HFFc6 (cell line): ENCODE results near the gene DUS3L. TPM values are rescaled to one million over a fixed set of nuclear protein-coding genes. Genes with fewer than 3 reads are reported as not detected.
"Not testable (repeated sequence)": the region's sequence is repeated elsewhere in the genome, so short reads cannot be mapped to it uniquely, and the experiment has no call there.

Experiments used
- DNase-seq: peaks from one replicate; pipeline ENCODE4 v3.0.0-alpha.2; 2018
- H3K27ac Mint-ChIP-seq: 2 replicates; pipeline ENCODE4 v1.8.0; 2020; ENCODE audit warnings: mild to moderate bottlenecking, mixed read lengths
- H3K27me3 Mint-ChIP-seq: 2 replicates; pipeline ENCODE4 v1.8.0; 2021; ENCODE audit warnings: mild to moderate bottlenecking, moderate library complexity, mixed read lengths; ENCODE audit not compliant: insufficient read depth
- H3K36me3 Mint-ChIP-seq: 2 replicates; pipeline ENCODE4 v1.8.0; 2021; ENCODE audit warnings: low read depth, mixed read lengths
- H3K4me1 Mint-ChIP-seq: 2 replicates; pipeline ENCODE4 v1.8.0; 2020; ENCODE audit warnings: low read depth, mixed read lengths
- H3K4me3 Mint-ChIP-seq: 2 replicates; pipeline ENCODE4 v1.8.0; 2020; ENCODE audit warnings: mild to moderate bottlenecking, moderate library complexity, mixed read lengths
- H3K9me3 Mint-ChIP-seq: 2 replicates; pipeline ENCODE4 v1.8.0; 2020; ENCODE audit warnings: mild to moderate bottlenecking, mixed read lengths
- CTCF ChIP-seq: fragments of 200-600 bp; sonication (generic); IDR thresholded peaks from 2 replicates; pipeline ENCODE4 v1.5.0; 2021; ENCODE audit warnings: antibody characterized with exemption, mild to moderate bottlenecking
- total RNA-seq, 6 experiments: library from RNA; stranded (reverse); fragmentation: NEBNext Ultra II Directional; extraction: Animal tissue kit (Norgen Biotek cat#: 25700); gene quantifications; 2 replicates in 1 of 6; 3 replicates in 5 of 6; pipeline ENCODE4 v1.2.3, GENCODE V29; 2021

The DUS3L gene
- total RNA-seq, 6 experiments from 2014 or later, result 15.6 to 20.5 (median 18.3) TPM

- no peak for DNase-seq
- Mint-ChIP-seq H3K27ac (no peak overlapping the region), H3K36me3 (peaks cover 30% of the 10 kb centered on the region), H3K9me3 (peaks cover 4% of the 10 kb centered on the region; the same call in 1 of the 2 replicates), H3K27me3 (peaks cover 5% of the 10 kb centered on the region), H3K4me1 (peaks cover 15% of the 10 kb centered on the region), H3K4me3 (no peak overlapping the region)
- TF ChIP-seq CTCF, result no peak
These were observed 4.2 kb downstream of the DUS3L start for GRCh38 chr19:5786593-5787408.

- Mint-ChIP-seq H3K36me3 (peaks cover 21% of the 10 kb centered on the region), H3K27me3 (peaks cover 2% of the 10 kb centered on the region), H3K27ac (no peak overlapping the region), H3K4me1 (peaks cover 5% of the 10 kb centered on the region), H3K9me3 (no peaks in the 10 kb centered on the region), H3K4me3 (no peak overlapping the region)
- no peak for DNase-seq
- no peak for TF ChIP-seq CTCF
These were observed 5.5 kb downstream of the DUS3L start for GRCh38 chr19:5785423-5785822.

GRCh38 chr19:5784581-5785147 lies 6.3 kb downstream of the DUS3L start, which contains the start of gene PRR22:
TSS of gene PRR22 (minus strand) at chr19:5784746. CDS start at chr19:5784660, 86 bp downstream.
- peaks cover 2% of the 10 kb centered on the region for H3K27me3 Mint-ChIP-seq
- no peaks in the 10 kb centered on the region for H3K9me3 Mint-ChIP-seq

GRCh38 chr19:5782945-5783919 lies 7.7 kb downstream of the DUS3L start:
- DNase-seq, result no peak
- no peak overlapping the region for H3K27ac Mint-ChIP-seq
- no peaks in the 10 kb centered on the region for H3K9me3 Mint-ChIP-seq
- H3K36me3 Mint-ChIP-seq, result peaks cover 11% of the 10 kb centered on the region
- no peak overlapping the region for H3K4me3 Mint-ChIP-seq
- TF ChIP-seq CTCF, result no peak
- H3K27me3 Mint-ChIP-seq, result no peaks in the 10 kb centered on the region; the same call in none of the 2 replicates
- no peaks in the 10 kb centered on the region for H3K4me1 Mint-ChIP-seq

More at GRCh38 chr19:5784581-5785147, 6.3 kb downstream of the DUS3L start, which contains the start of gene PRR22:
- no peak for TF ChIP-seq CTCF
- DNase-seq, result no peak
- Mint-ChIP-seq H3K36me3 (peaks cover 16% of the 10 kb centered on the region), H3K4me1 (no peaks in the 10 kb centered on the region), H3K27ac (no peak within 1 kb of the TSS), H3K4me3 (no peak within 1 kb of the TSS)

GRCh38 chr19:5782322-5782721 lies 8.6 kb downstream of the DUS3L start:
- no peaks in the 10 kb centered on the region for H3K9me3 Mint-ChIP-seq
- peaks cover 10% of the 10 kb centered on the region for H3K36me3 Mint-ChIP-seq
- no peaks in the 10 kb centered on the region; the same call in none of the 2 replicates for H3K27me3 Mint-ChIP-seq
- no peak for TF ChIP-seq CTCF
- H3K27ac Mint-ChIP-seq, result no peak overlapping the region
- no peak for DNase-seq
- no peak overlapping the region for H3K4me3 Mint-ChIP-seq
- H3K4me1 Mint-ChIP-seq, result no peaks in the 10 kb centered on the region

GRCh38 chr19:5780916-5781315 lies 10.0 kb downstream of the DUS3L start:
- DNase-seq, H3K27ac Mint-ChIP-seq, H3K27me3 Mint-ChIP-seq, H3K4me1 Mint-ChIP-seq, H3K9me3 Mint-ChIP-seq, H3K36me3 Mint-ChIP-seq, H3K4me3 Mint-ChIP-seq: not testable (repeated sequence)
